CD4-positive, alpha-beta T cell treated with Interleukin-10 for 1 hour (primary cell): Measurements from ENCODE around the gene TOGARAM1.

ENCODE experiments used
- DNase-seq: peaks from one replicate; pipeline ENCODE4 v3.0.0-alpha.2; 2020

TOGARAM1 gene

DNA sequence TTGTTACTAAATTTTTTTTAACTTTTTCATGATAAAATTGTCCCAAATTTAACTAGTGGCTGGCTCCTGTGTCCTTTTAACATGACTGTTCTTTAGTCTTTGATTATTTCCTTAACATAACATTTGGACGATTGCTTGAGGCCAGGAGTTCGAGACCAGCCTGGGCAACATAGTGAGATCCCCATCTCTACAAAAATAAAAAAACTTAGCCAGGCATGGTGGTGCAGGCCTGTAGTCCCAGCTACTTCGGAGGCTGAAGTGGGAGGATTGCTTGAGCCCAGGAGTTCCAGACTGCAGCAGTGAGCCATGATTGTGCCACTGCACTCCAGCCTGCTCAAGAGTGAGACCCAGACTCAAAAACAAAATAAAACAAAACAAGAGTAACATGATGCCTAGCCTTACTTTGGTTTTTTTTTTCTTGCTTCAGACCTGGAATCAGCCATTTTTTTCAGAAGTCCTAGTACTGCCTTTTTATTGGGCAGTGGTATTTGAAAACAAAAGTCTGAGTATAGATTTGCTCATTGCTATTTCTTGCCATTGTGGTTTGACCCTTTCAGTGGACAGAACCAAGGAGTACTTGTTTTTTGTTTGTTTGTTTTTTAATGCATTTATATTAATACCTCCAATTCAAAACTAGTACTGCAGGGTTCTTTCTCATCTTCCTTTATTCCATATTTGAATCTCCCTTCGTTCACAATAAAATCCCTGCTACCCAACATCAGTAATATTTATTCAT is 4.8 kb downstream of the TOGARAM1 start:
- DNase-seq: no peak

DNA sequence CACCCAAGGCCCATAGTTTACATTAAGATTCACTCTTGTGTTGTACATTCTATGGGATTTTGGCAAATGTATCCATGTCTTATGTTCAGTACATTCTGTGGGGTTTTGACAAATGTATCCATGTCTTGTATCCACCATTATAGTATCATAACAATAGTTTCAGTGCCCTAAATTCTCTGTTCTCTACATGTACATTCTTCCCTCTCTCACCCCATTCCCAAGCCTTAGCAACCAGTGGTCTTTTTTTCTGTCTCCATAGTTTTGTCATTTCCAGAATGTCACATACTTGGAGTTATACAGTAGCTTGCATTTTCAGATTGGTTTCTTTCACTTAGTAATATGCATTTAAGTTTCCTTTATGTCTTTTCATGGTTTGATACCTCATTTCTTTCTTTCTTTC is 6.7 kb downstream of the TOGARAM1 start:
- DNase-seq: no peak

DNA sequence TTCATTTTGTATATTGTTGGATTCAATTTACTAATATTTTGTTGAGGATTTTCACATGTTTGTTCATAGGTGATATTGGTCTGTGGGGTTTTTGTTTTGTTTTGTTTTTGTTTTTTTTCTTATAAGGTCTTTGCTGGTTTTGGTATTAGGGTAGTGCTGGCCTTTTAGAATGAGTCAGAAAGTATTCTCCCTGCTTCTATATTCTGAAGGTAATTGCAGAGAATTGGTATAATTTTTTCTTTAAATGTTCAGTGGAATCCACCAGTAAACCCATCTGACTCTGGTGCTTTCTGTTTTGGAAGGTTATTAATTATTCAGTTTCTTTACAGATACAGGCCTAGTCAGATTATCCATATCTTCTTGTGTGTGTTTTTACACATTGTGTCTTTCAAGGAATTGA is 8.9 kb downstream of the TOGARAM1 start:
- no peak for DNase-seq

DNA sequence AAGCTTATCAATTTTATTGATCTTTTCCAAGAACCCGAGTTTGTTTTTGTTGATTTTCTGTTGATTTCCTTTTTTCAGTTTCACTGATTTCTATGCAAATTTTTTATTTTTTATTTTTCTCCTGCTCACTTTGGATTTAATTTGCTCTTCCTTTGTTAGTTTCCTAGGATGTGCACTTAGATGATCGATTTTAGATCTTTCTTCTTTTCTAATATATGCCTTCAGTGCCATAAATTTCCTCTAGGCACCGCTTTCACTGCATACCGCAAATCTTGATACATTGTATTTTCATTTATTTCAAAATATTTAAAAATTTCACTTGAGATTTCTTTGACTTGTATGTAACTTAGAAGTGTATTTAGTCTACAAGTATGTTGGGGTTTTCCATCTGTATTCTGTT is 9.5 kb downstream of the TOGARAM1 start:
- no peak for DNase-seq

DNA sequence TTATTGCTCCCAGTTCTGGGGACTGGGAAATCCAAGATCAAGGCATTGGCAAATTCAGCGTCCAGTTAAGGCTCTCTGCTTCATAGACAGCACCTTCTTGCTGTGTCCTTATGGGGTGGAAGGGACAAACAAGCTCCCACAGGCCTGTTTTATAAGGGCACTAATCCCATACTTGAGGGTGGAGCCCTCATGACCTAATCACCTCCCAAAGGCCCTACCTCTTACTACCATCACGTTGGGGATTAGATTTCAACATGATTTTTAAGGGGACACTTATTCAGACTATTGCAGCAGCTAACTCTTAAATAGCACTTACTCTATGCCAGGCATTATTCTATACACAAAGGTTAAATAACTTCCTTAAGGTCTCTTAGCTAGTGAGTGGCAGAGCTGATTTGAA is 17.3 kb downstream of the TOGARAM1 start:
- no peak for DNase-seq

DNA sequence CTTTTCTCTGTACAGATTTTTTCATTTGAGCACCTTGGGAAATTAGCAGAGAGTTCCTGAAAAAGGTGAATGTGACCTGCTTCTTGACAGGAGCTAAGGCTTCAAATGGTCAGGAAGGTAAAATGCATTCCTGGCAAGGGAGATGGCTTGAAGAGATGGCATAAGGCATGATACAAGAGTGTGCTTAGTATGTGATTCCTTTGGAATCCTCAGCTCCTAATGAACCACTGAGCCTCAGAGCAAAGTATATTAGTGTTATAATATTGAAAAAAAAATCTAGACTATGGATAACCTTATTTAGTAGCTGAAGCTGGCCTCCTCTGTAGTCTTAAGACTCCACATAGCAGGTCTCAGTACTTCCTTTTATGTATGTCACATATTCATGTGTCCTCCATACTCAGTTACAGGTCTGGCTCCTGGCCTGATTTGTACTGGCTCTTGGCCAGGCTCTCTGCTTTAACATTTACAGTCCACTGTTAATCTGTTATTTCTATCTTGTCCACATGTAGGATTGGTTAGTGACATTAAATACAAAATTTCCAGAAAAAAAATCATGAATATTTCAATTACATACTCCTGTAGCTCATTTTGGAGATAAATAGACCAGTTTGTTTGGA is 17.9 kb downstream of the TOGARAM1 start:
- DNase-seq: no peak

DNA sequence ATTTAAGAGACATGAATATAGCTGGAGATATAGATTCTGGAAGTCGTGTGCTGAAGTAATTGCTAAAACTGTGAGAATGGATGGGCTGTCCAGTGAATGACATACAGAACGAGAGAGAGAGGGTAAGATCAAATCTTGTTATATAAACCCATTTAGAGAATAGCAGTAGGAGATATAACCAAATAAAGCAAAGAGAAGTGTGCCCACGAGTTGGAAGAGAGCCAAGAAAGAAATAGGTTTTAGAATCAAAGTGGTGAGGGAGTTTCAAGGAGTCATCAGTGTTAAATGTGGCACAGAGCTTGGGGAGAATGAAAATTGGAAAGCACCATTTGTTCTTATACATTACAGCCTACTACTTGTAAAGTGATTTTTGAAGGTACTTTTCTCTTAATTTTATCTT is 19.2 kb downstream of the TOGARAM1 start:
- DNase-seq: no peak

DNA sequence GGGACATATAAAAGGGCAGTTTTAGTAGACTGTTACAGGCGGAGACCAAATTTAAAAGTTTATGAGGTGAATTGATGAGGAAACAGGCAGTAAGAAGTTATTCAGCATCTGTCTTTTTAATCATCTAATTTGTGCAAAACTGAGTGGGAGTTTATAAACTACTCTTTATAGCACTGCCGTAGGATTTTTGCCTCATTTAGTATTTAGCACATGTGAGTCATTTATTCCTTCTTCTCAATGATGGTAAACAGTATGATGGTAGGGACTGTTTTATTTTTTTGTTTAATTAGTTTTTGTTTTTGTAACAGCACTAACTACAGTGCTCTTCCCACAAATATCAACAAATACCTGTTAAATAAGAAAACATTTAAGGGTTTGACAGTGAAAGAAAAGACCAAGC is 20.6 kb downstream of the TOGARAM1 start:
- no peak for DNase-seq

DNA sequence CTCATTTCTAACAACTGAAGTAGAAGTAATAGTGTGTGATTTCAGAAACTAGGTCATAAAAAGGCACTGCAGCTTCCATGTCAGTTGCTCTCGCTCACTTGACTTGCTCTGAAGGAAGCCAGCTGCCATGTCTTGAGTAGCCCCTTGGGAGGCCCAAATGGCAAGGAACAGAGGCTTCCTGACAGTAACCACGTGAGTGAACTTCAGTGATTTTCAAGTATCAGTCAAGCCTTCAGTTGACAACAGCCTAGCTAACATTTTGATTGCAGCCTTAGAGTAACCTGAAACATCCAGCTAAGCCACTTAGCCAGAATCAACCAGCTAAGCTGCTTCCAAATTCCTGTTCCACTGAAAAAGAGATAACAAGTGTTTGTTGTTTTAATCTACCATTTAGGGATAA is 26.7 kb downstream of the TOGARAM1 start:
- DNase-seq: no peak

DNA sequence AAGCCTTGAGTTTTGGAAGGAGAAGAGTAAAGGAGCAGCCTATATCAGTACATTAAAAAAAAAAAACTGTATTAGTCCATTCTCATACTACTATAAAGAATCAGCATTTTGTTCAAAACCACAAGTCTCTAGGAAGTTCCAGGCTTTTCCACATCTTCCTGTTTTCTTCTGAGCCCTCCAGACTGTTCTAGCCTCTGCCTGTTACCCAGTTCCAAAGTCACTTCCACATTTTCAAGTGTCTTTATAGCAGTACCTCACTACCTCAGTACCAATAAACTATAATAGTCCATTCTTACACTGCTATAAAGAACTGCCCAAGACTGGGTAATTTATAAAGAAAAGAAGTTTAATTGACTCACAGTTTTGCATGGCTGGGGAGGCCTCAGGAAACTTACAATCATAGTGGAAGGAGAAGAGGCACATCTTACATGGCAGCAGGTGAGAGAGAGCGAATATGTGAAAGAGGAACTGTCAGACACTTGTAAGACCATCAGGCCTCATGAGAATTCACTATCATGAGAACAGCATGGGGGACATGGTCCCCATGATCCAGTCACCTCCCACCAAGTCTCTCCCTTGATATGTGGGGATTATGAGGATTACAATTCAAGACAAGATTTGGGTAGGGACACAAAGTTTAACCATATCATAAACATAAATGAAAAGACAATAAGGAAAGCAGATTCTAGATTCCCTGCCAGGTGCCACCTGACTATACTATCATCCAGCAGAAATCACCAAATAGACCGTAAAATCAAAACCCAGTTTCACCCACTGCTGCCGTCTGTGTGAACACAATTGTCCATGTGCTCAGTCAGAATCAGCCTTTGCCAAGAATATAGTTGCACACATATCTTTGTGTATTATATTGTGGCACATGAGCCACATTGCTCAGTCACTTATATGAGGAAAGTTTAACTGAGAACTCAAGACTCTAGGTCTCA is 27.8 kb downstream of the TOGARAM1 start:
- no peak for DNase-seq

DNA sequence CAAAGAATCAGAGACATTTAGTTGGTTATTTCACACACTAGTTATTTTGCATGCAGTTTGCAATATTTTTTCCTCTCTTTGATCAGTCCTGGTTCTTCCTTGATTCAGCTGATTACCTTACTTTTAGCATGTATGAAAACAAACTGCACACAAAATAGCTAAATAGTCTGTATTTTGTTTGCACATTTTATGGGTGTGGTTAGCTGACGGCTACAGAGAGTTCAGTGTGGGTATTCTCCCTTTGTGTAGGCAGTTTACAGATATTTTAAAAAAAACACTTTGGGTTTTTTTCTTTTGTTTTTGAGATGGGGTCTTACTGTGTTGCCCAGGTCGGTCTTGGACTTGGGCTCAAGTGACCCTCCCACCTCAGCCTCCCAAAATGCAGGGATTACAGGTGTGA is 28.5 kb downstream of the TOGARAM1 start:
- no peak for DNase-seq

DNA sequence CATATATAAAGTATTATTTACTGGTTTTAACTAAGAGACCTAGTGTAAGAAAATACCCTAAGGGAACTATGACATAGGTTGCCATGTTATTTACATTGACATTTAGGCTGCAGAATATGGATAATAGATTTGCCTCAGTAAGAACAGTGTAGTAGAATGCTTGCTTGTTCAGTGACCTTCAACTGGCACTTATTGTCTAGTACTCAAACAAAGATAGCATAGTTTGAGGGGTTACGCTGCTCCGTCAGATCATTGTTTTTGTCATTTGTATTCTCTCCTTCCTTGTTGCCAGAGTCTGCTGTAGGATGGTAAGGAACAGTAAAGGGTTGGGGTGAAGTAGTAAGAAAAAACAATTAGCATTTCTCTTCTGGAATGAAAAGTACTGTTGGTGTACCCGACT is 33.2 kb downstream of the TOGARAM1 start:
- DNase-seq: no peak

DNA sequence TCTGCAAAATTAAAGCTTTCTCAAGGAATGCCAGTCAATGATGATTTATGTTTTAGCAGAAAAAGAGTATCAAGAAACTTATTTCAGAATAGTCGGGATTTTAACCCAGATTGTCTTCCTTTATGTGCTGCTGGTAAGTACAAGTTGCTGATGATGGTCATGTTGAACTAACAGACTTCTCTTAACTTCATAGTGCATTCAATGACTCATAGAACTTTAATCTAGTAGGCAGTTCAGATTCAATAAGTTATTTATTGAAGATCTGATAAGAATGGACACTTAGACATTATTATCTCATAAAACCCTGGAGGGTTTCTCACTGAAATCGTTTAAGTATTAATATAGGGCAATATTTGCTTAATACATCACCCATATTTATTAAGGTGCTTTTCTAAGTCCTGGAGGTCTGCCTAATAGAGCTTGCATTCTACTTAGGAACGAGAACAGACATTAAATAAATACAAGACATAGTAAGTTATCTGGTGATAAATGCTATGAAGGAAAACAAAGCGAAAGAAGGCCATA is 33.8 kb downstream of the TOGARAM1 start:
- DNase-seq: no peak

DNA sequence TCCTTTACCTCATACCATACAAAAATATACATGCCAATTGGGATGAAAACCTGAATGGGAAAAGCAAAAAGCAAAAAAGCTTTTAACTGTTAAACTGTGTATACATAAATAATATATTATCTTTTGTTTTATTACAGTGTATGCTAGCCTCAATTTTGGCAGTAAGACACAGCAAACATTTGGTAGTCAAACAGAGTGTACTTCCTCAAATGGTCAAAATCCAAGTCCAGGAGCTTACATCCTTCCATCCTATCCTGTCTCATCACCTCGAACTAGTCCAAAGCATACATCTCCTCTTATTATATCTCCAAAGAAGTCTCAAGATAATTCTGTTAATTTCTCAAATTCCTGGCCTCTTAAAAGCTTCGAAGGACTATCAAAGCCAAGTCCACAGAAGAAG is 41.9 kb downstream of the TOGARAM1 start:
- DNase-seq: no peak

DNA sequence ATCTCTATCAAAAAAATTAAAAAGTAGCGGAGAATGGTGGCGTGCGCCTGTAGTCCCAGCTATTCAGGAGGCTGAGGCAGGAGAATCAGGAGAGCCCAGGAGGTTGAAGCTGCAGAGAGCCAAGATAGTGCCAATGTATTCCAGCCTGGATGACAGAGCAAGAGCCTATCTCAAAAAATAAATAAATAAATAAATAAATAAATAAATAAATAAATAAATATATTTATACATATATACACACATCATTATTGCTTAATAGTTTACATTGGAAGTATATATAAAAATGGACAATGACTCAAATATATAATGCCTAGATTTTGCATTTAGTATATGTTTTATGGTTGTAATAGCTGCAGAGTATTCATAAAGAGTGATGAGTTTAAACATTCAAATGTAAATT is 53.1 kb downstream of the TOGARAM1 start:
- no peak for DNase-seq

DNA sequence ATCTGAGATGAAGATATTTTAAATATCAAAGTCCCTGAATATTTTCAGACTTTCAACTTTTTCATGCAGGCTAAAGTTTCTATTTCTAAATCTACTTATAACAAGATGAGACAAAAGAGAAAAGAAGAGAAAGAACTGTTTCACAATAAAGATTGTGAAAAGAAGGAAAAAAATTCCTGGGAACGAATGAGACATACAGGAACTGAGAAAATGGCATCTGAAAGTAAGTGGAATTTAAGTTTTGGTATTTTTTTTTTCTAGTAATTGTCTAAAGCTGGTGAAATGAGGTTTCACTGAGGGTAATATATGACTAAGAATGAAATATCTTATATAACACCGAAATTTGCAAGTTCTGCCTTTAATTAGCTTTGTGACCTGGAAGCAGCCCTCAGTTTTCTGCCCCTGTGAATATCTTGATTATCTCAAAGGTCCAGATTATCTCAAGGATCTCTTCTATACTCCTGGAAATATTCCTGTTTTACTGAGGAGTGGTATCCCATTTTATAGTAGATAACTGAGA is 66.2 kb downstream of the TOGARAM1 start:
- DNase-seq: no peak

DNA sequence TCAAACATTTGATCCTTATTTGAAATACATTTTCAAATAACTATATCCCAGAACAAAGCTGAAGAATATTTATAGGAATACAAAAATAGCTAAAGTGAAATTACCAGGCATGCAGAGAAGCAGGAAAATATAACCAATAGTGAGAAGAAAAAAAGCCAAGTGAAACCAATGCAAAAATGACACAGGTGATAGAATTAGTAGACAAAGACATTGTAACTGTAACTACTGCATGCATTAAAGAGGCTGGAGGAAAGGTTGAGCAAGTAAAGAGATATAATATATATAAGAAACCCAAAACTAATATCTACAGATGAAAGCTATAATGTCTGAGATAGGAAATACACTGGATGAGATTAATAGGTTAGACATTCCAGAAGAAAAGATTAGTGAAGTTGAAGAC is 72.7 kb downstream of the TOGARAM1 start:
- DNase-seq: no peak

DNA sequence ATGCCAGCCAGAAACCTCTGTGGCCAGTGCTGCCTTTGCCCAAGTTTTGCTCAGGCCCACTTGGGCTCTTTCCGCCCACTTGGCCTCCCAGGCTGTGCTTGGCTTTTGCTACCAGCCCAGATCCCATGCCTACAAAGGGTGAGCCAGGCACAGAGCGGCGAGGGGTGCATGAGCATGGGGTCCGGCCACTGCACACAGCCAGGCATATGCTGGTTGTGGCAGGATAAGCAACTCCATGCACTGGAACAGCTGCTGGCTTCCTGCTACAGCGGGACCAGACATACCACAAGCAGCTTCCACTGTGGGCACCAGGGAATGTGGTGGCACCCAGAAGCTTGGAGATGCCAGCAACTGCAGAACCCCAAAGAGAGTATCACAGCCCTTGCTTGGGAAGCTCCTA is 76.3 kb downstream of the TOGARAM1 start:
- no peak for DNase-seq

DNA sequence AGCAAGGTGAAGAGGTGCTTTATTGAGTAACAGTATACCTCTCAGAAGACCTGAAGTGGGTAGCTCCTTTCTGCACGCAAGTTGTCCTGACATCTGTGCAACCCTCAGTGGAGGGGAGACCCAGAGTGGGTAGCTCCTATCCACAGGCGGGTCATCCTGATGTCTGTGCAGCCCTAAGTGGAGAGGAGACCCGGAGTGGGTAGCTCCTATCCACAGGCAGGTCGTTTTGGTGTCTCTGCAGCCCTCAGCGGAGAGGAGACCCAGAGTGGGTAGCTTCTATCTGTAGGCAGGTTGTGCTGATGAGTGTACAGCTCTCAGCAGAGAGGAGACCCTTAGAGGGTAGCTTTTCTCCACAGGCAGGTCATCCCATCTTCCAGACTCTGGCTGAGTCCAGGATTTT is 76.9 kb downstream of the TOGARAM1 start:
- DNase-seq: no peak

DNA sequence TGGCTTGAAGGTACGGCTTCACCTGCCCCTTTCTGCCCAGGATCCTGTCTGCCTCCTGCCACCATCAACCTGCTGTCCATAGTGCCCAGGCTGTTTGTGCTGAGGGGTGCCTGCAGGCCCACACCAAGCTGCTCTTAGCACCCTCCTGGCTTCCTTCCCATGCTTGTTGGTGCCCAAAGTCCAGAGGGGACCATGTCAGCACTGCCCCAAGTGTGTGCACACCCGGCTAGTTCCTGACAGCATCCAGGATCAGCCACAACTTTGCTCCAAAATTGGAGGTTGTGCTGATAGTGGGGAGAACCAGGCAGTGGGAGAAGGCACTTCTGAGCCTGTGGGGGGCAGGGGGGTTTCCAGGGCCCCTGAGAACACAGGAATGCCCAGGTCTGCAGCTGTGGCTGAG is 77.4 kb downstream of the TOGARAM1 start:
- no peak for DNase-seq

DNA sequence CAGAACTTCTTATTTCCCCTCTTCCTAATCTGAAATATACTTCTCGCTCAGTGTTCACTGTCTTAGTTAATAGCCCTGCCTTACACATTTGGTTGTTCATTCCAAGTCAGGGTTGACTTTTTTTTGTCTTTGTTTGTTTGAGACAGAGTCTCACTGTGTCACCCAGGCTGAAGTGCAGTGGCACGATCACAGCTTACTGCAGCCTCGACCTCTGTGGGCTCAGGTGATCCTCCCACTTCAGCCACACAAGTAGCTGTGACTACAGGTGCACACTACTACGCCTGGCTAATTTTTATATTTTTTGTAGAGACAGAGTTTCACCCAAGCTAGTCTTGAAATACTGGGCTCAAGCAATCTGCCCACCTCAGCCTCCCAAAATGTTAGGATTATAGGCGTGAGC is 79.7 kb downstream of the TOGARAM1 start:
- no peak for DNase-seq

DNA sequence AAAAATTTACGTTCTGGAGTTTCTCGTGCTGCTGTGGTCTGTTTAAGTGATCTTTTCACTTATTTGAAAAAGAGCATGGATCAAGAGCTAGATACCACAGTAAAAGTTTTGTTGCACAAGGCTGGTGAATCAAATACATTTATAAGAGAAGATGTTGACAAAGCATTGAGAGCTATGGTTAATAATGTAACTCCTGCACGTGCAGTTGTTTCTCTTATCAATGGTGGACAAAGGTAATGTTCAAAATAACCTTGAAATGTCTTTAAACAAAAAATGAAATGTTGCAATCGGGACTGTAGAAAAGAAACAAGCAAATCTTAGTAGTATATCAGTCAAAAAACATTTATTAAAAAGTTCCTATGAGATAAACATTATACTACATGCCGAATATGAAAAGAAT is 82.6 kb downstream of the TOGARAM1 start:
- no peak for DNase-seq

DNA sequence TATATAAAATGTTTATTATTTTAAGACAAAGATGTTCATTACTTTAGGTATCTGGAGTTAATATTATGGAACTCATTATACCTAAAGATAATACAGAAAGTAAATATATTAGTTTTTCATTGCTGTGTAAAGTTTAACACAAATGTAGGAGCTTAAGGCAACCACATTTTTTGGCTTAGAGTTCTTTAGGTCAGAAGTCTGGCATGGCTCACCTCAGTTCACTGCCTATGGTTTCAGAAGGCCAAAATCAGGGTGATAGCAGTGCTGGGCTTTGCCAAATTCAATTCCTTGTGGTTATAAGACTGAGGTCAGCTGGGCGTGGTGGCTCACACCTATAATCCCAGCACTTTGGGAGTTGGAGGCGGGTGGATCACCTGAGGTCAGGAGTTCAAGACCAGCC is 86.4 kb downstream of the TOGARAM1 start:
- no peak for DNase-seq
